ENCODE results near the gene PRR33. TPM values are rescaled to one million over a fixed set of nuclear protein-coding genes. Genes with fewer than 3 reads are reported as not detected.

Gene PRR33
- total RNA-seq: not detected
- long read RNA-seq: 0 reads

DNA sequence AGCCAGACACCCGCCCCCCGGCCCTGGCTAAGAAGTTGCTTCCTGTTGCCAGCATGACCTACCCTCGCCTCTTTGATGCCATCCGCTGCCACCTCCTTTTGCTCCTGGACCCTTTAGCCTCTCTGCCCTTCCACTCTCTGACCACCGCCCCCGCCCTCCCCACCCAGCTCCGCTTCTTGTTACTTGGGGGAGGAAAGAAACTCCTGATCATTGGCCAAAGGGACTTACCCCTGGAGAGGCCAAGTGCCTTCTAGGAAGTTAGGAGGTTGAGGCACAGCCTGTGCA is at the start of gene PRR33:
PRR33 (minus strand) TSS at position 65 of the 285 bp plus-strand sequence. CDS start 1,311 bp downstream, outside the sequence.
- no peak for DNase-seq (ENCODE audit: low spot score)

- peak; percentile 65 for DNase-seq (ENCODE audit: low spot score)
These were observed 48.1 kb upstream of the PRR33 start for GRCh38 chr11:1939788-1940187.

DNA sequence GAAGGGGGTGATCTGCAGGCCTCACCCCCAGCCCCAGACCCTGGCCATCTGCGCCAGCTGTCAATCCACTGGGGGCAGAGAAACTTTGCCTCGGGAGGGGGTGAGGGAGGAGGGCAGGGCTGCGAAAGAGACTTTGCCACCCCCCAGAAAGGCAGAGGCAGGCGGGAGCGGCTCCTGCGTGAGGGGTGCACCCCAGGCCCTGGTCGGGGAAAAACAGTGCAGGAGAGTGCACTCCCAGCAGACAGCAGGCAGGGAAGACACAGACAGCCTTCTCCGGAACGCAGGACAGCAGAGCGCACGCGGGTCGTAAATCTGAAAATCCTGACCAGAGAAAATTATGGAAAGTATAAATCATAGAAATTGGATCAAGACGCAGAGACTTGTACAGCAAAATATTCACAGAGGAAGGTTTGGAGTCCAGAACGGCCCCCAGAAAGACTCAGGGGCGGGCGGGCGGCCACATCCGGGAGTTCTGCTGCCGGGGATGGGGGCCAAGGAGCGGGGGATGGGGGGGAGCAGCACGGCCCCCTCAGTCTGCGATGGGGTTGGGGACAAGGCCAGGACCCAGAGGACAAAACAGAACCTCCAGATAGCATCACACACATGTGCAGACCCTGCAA is 47.4 kb upstream of the PRR33 start:
- DNase-seq (ENCODE audit: low spot score): peak; percentile 67

DNA sequence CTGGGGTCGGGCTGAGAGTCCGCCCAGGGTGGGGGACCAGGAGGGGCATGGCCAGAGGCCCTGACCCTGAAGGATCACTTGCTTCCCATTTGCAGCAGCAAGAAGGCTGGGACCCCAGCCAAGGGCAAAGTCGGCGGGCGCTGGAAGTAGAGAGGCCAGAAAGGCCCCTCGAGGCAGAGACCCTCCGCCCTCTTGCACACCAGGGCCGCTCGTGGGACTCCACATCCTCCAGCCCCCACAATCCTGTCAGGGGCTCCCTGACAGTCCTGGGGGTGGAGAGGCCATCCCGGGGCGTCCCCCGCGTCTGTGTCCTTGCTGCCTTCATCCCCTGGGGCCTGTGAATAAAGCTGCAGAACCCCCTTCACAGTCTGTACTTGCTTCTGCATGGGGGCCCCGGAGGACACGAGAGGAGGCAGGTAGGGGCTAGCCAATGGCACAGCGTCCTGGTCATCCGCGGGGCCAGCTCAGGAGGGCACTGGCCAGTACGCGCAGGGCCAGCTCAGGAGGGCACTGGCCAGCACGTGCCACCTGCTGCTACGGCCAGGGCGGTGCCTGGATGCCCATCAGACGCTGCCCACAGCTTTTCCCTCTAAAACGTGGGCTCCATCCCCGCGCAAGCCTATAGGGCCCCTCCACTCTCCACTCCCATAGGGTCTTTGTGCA is 46.8 kb upstream of the PRR33 start:
- DNase-seq (ENCODE audit: low spot score): peak; percentile 88

DNA sequence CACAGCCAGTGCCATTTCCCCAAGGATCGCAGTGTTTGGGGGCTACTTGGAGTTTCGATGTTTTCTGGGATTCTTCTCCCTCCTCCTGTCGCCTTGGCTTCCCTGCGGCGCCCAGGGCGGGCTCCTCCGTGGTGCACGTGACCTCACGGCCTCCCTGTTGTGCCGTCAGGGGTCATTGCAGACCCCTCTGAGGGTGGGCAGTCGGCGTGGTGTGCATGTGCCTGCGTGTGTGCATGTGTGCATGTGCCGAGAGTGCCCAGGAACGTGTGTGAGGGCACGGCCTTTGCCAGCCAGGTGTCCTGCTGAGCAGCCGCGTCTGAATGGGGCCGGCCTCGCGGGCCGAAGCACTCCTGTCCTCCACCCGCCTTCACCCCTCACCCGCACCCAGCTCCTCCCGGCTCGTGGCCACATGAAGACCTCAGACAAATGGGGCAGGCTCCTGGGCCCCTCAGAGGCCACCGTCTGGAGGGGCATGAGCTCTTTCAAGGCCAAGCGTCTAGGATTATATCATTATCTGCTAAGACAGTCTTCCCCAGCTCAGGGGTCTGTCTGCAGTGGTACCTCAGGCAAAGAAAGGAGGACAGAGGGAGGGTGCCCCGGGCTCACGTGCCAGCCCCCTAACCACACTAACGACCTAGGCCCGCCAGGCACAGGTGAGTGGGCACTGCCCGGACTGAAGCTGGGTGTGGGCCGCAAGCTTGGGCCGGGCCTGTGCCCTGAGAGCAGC is 46.1 kb upstream of the PRR33 start:
- peak; percentile 87 for DNase-seq (ENCODE audit: low spot score)

GRCh38 chr11:1936781-1937615 is 45.3 kb upstream of the PRR33 start:
- peak; percentile 81 for DNase-seq (ENCODE audit: low spot score)

GRCh38 chr11:1936072-1936780 is 44.5 kb upstream of the PRR33 start:
- peak; percentile 88 for DNase-seq (ENCODE audit: low spot score)

GRCh38 chr11:1935156-1936071 is 43.7 kb upstream of the PRR33 start:
- DNase-seq (ENCODE audit: low spot score): peak; percentile 86

GRCh38 chr11:1934335-1935155 is 42.9 kb upstream of the PRR33 start:
- DNase-seq (ENCODE audit: low spot score): peak; percentile 76

DNA sequence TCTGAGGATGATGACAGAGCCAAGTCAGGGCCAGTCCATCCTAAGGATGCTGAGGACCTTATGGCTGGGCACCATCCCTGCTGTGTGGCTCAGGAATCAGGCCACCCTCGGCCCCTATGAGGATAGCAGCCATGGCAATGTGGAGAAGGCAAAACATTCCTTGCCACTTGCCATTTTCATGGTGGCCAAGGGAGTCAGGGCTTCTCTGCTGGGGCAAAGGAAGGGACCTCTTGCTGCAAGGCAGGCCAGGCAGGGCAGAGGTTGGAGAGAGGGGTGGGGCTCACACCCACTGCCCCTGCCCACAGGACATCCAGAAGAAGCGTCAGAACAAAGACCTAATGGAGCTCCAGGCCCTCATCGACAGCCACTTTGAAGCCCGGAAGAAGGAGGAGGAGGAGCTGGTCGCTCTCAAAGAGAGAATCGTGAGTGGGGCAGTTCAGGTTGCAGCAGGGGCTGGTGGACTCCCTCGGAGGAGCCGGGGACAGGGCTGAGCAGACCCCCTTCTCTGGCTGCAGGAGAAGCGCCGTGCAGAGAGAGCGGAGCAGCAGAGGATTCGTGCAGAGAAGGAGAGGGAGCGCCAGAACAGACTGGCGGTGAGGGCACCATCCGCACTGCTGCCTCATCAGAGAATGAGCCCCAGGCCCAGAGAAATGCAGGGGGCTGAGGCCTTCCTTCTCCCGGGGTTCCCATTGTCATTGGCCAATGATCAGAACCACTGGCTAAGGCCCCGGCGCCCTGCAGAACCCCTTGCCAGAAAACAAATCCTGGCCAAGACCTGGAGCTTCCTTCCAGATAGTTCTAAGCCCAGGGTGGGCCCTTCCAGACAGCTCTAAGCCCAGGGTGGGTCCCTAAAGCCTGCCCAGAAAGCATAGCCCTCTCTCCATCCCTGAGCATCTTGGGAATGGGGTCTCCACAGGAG is 42.0 kb upstream of the PRR33 start:
- peak; percentile 85 for DNase-seq (ENCODE audit: low spot score)

- DNase-seq (ENCODE audit: low spot score): no peak
These were observed 41.0 kb upstream of the PRR33 start for GRCh38 chr11:1932681-1933080.

- DNase-seq (ENCODE audit: low spot score): peak; percentile 89
These were observed 40.4 kb upstream of the PRR33 start for GRCh38 chr11:1932105-1932480.

DNA sequence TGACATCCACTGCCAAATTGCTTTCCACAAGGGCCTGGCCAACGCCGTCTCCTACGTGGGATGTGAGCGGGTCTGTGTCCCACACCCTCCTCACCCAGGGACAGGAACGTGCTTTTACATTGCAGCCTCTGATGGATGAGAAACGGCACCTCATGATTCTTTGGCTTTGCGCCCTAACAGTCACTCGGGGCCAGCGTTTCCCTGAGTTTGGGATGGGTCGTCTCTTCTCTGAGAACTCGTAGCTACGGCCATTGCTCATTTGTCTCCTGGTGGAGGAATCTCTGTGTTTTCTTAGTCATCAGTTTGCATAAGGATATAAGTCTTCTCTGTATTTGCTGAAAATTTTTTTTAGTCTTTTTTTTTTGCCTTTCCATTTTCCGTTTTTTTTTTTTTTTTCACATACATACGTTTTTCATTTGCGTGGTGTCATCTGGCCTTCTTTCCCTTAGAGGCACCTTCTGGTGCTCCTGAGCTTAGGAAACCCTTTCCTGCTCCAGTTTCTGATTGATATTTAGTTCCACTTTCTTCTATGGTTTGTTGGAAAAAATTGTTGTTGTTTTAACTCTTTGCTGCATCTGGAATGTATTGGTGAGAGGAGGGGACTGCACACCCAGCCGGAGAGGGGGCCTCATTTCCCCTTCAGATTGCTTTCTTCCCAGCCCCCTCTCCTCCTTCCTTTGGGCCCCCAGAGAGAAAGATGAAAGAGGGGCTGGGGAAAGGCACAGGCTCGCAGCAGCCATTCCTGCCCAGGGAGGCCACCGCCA is 39.8 kb upstream of the PRR33 start:
- peak; percentile 76 for DNase-seq (ENCODE audit: low spot score)

GRCh38 chr11:1930462-1930830 is 38.8 kb upstream of the PRR33 start:
- DNase-seq (ENCODE audit: low spot score): peak; percentile 53

DNA sequence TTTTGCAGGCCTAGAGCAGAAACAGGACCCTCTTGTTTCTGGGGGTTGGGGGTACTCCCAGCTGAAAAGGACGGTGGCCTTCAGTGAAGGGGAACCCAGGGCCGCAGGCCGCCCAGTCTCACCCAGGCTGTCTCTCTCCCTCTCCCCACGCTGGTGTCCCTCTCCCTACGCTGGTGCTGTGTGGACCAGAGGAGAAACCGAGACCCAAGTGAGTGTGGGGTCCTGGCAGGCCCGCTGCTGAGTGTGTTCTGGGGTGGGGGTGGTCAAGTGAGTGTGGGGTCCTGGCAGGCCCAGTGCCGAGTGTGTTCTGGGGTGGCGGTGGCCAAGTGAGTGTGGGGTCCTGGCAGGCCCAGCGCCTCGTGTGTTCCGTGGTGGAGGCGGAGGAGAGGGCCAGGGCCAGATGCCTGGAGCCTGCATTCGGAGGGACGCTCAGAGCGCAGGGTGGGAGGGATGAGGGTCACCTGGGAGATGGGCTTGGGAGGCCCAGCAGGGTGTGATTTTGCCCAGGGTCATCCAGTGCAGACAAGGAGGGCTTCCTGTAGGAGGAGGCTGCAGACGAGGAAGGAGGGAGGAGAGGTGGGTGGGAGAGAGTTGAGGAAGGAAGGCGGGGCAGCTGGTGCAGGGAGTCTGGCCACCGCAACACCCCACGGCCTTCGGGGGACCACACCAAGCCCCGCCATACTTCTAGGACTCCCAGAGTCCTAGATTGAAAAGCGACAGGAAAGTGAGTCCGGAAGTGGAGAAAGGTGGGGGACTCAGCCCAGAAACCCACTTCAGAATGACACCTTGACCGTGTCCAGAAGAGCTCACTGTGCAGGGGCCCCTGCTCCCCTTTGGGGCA is 38.1 kb upstream of the PRR33 start:
- DNase-seq (ENCODE audit: low spot score): peak; percentile 85

DNA sequence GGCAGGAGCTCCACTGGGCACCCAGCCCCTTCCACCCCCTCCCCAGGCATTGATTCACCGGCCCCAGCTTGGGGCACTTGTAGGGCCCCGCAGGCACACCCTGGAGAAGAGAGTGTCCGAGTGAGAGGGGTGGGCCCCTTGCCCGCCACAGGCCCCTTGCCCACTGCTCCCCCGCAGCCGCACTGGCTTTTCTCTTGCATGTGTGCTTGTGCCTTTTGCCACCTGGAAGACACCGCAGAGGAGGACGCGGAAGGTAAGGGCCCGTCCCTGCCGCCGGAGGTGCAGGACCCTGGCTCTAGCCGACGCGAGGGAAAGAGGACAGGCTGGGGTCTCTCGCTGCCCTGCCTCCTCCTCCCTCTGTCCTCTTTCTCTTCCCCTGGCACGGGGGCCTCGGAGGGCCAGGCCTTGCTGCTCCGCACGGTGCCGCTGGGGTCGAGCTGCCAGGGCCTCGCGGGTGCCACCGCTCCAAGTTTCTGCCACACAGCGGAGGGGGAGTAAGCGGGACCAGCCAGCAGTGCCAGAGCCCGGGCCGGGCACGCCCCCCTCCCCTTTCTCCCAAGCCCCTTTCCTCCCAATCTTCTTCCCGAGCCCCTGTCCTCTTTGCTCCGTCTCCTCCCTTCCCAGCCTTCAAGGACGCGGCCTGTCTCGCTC is 37.3 kb upstream of the PRR33 start:
- DNase-seq (ENCODE audit: low spot score): peak; percentile 89

Data from mesenteric fat pad (tissue), 1 donor.